ENCODE measurements around the gene GRPEL2.
A peak's percentile ranks its signal among the peaks of the same experiment; 100 is the strongest.

Gene GRPEL2

DNA sequence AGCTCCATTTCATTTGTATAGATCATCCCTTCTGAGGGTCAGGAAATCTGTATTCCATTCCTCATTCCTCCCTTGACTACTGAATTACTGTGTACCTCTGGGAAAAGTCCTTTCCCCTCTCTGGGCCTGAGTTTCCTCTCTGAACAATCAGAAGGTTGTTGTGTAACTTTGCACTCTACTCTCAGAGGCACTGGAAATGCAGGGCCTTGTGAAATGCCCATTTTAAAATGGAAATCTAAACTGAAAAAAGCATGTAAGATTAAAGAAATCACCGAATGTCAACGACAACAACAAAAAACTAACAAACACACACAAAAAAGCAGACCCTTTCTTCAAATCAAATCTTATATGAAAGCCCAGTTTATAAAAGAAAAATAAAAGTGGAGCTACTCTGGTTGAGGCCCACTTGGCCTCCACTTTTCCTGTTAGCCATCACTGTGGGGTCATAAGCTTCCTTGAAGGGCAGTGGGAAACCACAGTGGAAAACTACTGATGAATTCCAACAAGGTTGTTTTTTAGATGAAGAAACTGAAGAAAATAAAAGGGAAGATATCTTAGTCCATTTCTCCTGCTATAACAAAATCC lies 21.6 kb upstream of the GRPEL2 start:
- TF ChIP-seq, protein P1, sequence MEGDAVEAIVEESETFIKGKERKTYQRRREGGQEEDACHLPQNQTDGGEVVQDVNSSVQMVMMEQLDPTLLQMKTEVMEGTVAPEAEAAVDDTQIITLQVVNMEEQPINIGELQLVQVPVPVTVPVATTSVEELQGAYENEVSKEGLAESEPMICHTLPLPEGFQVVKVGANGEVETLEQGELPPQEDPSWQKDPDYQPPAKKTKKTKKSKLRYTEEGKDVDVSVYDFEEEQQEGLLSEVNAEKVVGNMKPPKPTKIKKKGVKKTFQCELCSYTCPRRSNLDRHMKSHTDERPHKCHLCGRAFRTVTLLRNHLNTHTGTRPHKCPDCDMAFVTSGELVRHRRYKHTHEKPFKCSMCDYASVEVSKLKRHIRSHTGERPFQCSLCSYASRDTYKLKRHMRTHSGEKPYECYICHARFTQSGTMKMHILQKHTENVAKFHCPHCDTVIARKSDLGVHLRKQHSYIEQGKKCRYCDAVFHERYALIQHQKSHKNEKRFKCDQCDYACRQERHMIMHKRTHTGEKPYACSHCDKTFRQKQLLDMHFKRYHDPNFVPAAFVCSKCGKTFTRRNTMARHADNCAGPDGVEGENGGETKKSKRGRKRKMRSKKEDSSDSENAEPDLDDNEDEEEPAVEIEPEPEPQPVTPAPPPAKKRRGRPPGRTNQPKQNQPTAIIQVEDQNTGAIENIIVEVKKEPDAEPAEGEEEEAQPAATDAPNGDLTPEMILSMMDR (IDR thresholded peaks at IDR 0.05; ENCODE audit: poor library complexity, severe bottlenecking): no peak

DNA sequence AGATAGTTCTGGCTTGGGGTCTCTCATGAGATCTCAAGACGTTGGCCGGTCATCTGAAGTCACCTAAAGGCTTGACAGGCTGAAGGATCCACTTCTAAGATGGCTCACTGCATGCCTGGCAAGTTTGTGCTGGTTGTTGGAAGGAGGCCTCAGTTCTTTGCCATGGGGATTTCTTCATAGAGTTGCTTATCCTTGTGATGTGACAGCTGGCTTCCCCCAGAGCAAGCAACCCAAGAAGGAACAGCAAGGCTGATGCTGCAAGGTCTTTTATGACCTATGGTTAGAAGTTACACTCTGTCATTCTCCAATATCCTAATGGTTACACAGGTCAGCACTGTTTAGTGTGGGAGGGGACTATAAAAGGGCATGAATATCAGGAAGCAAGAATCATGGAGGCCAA lies 20.7 kb upstream of the GRPEL2 start:
- ATAC-seq (ENCODE audit: low read depth): no peak
- TF ChIP-seq, protein P1 (IDR thresholded peaks at IDR 0.05; ENCODE audit: poor library complexity, severe bottlenecking): no peak
- DNase-seq (ENCODE audit: low spot score): no peak
- Histone ChIP-seq H3K27me3 (ENCODE audit: insufficient read depth, poor library complexity, severe bottlenecking) (no peaks in the 10 kb centered on the region), H3K36me3 (ENCODE audit: low read depth) (peaks cover 16% of the 10 kb centered on the region), H3K27ac (ENCODE audit: poor library complexity, severe bottlenecking) (peak overlapping the region; percentile 55), H3K4me1 (ENCODE audit: insufficient read depth, poor library complexity, severe bottlenecking) (peaks cover 23% of the 10 kb centered on the region), H3K4me3 (ENCODE audit: severe bottlenecking) (no peak overlapping the region), H3K9me3 (ENCODE audit: severe bottlenecking) (no peaks in the 10 kb centered on the region)

More for the DNA sequence above, 21.6 kb upstream of the GRPEL2 start:
- DNase-seq (ENCODE audit: low spot score) (no peak), ATAC-seq (ENCODE audit: low read depth) (no peak)
- Histone ChIP-seq H3K4me1 (ENCODE audit: insufficient read depth, poor library complexity, severe bottlenecking) (peaks cover 23% of the 10 kb centered on the region), H3K27me3 (ENCODE audit: insufficient read depth, poor library complexity, severe bottlenecking) (no peaks in the 10 kb centered on the region), H3K4me3 (ENCODE audit: severe bottlenecking) (no peak overlapping the region), H3K36me3 (ENCODE audit: low read depth) (peaks cover 18% of the 10 kb centered on the region), H3K27ac (ENCODE audit: poor library complexity, severe bottlenecking) (peak overlapping the region; percentile 55), H3K9me3 (ENCODE audit: severe bottlenecking) (no peaks in the 10 kb centered on the region)

DNA sequence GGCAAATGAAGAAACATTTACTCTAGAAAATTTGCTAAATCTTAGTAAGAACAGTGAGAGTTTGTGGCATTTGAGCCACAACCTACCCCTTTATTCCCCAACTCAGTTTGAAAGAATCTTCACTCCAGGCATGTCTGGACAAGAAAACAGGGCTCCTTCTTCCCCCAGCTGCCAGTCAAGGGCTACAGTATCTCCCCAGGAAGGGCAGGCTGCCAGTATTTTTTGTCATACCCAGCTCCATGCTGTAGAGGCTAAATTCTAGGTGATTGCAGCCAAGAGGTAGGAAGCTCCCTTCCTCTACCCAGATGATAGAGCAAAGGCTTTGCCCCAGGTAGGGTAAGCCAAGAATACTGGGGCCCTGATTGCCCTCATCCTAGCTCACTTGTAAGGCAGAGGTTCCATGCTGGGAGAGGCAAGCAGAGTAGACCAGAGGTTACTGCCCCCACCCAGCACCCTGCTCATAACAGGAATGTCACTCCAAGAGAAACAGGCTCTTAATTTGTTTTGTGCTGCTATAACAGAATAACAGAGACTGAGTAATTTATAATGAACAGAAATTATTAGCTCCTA lies 20.0 kb upstream of the GRPEL2 start:
- peaks cover 11% of the 10 kb centered on the region for H3K36me3 ChIP-seq (ENCODE audit: low read depth)
- peak overlapping the region; percentile 55 for H3K27ac ChIP-seq (ENCODE audit: poor library complexity, severe bottlenecking)
- DNase-seq (ENCODE audit: low spot score) (no peak), ATAC-seq (ENCODE audit: low read depth) (peak; percentile 73)
- no peaks in the 10 kb centered on the region for H3K27me3 ChIP-seq (ENCODE audit: insufficient read depth, poor library complexity, severe bottlenecking)
- peaks cover 23% of the 10 kb centered on the region for H3K4me1 ChIP-seq (ENCODE audit: insufficient read depth, poor library complexity, severe bottlenecking)
- TF ChIP-seq, protein P1 (IDR thresholded peaks at IDR 0.05; ENCODE audit: poor library complexity, severe bottlenecking): no peak
- H3K9me3 ChIP-seq (ENCODE audit: severe bottlenecking): no peaks in the 10 kb centered on the region
- no peak overlapping the region for H3K4me3 ChIP-seq (ENCODE audit: severe bottlenecking)

DNA sequence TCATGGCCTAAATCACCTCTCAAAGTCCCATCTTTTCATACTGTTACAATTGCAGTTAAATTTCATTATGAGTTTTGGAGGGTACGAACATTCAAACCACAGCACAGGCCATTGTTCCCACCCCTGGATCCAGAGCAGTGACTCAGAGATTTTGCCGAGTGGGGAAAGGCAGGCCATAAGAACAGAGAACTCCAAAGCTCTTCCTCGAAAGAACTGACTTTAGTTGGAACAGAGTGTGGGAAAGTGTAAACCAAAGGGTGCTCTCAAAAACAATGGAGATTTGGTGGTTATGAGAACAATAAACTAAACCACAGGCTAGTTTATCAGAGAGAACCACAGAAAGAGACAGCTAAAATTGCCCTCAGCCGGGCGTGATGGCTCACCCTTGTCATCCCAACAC lies 19.4 kb upstream of the GRPEL2 start:
- H3K4me3 ChIP-seq (ENCODE audit: severe bottlenecking): no peak overlapping the region
- H3K9me3 ChIP-seq (ENCODE audit: severe bottlenecking): no peaks in the 10 kb centered on the region
- peak overlapping the region; percentile 55 for H3K27ac ChIP-seq (ENCODE audit: poor library complexity, severe bottlenecking)
- H3K36me3 ChIP-seq (ENCODE audit: low read depth): peaks cover 10% of the 10 kb centered on the region
- H3K27me3 ChIP-seq (ENCODE audit: insufficient read depth, poor library complexity, severe bottlenecking): no peaks in the 10 kb centered on the region
- TF ChIP-seq, protein P1 (IDR thresholded peaks at IDR 0.05; ENCODE audit: poor library complexity, severe bottlenecking): no peak
- H3K4me1 ChIP-seq (ENCODE audit: insufficient read depth, poor library complexity, severe bottlenecking): peaks cover 17% of the 10 kb centered on the region
- ATAC-seq (ENCODE audit: low read depth): no peak
- no peak for DNase-seq (ENCODE audit: low spot score)

DNA sequence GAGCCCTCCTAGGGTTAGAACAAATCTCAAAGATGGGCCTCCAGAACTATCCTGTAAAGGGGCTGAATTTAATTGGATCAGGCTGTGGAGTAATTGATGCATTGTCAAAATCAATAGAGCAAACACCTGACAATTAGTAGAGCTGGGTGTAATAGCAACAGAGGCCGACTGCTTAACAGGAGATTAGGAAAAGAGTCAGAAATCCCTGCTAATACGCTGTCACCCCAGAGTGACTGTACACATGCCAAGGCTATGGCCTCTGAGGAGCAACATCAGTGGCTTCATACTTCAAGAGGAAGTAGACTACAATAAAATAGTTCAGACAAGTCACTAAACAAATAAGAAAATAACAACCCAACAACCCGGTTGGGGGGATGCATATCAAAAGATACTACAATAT lies 18.7 kb upstream of the GRPEL2 start:
- ATAC-seq (ENCODE audit: low read depth): no peak

More for the DNA sequence above, 18.7 kb upstream of the GRPEL2 start:
- no peak for DNase-seq (ENCODE audit: low spot score)
- H3K36me3 ChIP-seq (ENCODE audit: low read depth): peaks cover 10% of the 10 kb centered on the region
- H3K9me3 ChIP-seq (ENCODE audit: severe bottlenecking): no peaks in the 10 kb centered on the region
- no peaks in the 10 kb centered on the region for H3K27me3 ChIP-seq (ENCODE audit: insufficient read depth, poor library complexity, severe bottlenecking)
- H3K27ac ChIP-seq (ENCODE audit: poor library complexity, severe bottlenecking): no peak overlapping the region
- TF ChIP-seq, protein P1 (IDR thresholded peaks at IDR 0.05; ENCODE audit: poor library complexity, severe bottlenecking): no peak
- peaks cover 12% of the 10 kb centered on the region for H3K4me1 ChIP-seq (ENCODE audit: insufficient read depth, poor library complexity, severe bottlenecking)
- no peak overlapping the region for H3K4me3 ChIP-seq (ENCODE audit: severe bottlenecking)

All from RWPE2 (cell line).